K562 (cell line): ENCODE results near the gene LRMDA. TPM values are rescaled to one million over a fixed set of nuclear protein-coding genes. Genes with fewer than 3 reads are reported as not detected.

Experiments used
- ATAC-seq: fragments of 200-7000 bp; cut with Tn5 transposase; 3 replicates; pipeline ENCODE4 v1.9.1; 2020; ENCODE audit warnings: moderate library complexity
- BruUV-seq: library from RNA; stranded (reverse); fragments of 400-500 nt; replicated peaks from 2 replicates; lab custom pipeline; 2021; lab: Mats Ljungman, UMichigan
- CTCF ChIA-PET: fragments of 300-600 bp; formaldehyde crosslinking; extraction: SDS; loops from one replicate; lab custom pipeline; 2021; ENCODE audit warnings: low intra/inter-chr PET ratio; lab: Yijun Ruan, JAX
- POLR2A ChIA-PET: fragments of 300-600, 350-650 bp; sonication (Branson Sonifier 250); formaldehyde crosslinking; extraction: SDS; loops from one replicate; lab custom pipeline; 2021; ENCODE audit warnings: antibody characterized with exemption, inconsistent platforms; lab: Yijun Ruan, JAX
- DNase-seq, 4 experiments: peaks; one replicate each; pipeline versions ENCODE4 v3.0.0 to v3.0.0-alpha.2; 2011 to 2018; ENCODE audit warnings: low spot score in 3 of 4, mixed read lengths in 3 of 4; ENCODE audit errors: extremely low read depth in 1 of 4
- FAIRE-seq: peaks from 2 replicates; lab custom pipeline; 2011; peaks lifted over from hg19 to GRCh38; lab: Jason Lieb, UNC
- H2AFZ ChIP-seq: 2 replicates; pipeline ENCODE4 v1.6.0; 2011; ENCODE audit warnings: low read depth, low read length, control low read depth, inconsistent platforms
- H3K27ac ChIP-seq: fragments of 200-600 bp; 3 replicates; pipeline ENCODE4 v1.8.0; 2011; ENCODE audit warnings: low read depth, mild to moderate bottlenecking, control low read depth, inconsistent platforms, low read length, moderate library complexity, mixed read lengths; ENCODE audit errors: extremely low read depth
- H3K27me3 ChIP-seq, 2 experiments: fragments of 300-600 bp in 1 of 2; 2 replicates in 1 of 2; 3 replicates in 1 of 2; pipeline versions ENCODE4 v1.6.0 to v1.8.0; 2011; ENCODE audit warnings: inconsistent platforms in 2 of 2, low read length in 2 of 2, mild to moderate bottlenecking in 1 of 2, mixed read lengths in 1 of 2, moderate library complexity in 1 of 2; ENCODE audit not compliant: control insufficient read depth in 2 of 2, insufficient read depth in 2 of 2
- H3K36me3 ChIP-seq: fragments of 300-600 bp; 3 replicates; pipeline ENCODE4 v1.8.0; 2011; ENCODE audit warnings: mild to moderate bottlenecking, low read length, inconsistent platforms; ENCODE audit not compliant: control insufficient read depth, insufficient read depth
- H3K4me1 ChIP-seq, 2 experiments: fragments of 200-600 bp in 1 of 2; replicated peaks in 1 of 2; 2 replicates in 1 of 2; 3 replicates in 1 of 2; pipeline versions ENCODE4 v1.5.1 to v1.8.0; 2011; ENCODE audit warnings: inconsistent platforms in 2 of 2, low read length in 2 of 2, mild to moderate bottlenecking in 1 of 2, mixed read lengths in 1 of 2, moderate library complexity in 1 of 2; ENCODE audit not compliant: control insufficient read depth in 2 of 2, insufficient read depth in 2 of 2
- H3K4me2 ChIP-seq: 2 replicates; pipeline ENCODE4 v1.6.1; 2011; ENCODE audit warnings: low read length, control low read depth, inconsistent platforms, mixed read lengths; ENCODE audit not compliant: insufficient read depth
- H3K4me3 ChIP-seq: fragments of 200-600 bp; sonication (generic), shearing (Covaris generic); 2 replicates; pipeline ENCODE4 v1.5.1; 2016; ENCODE audit warnings: control low read depth, inconsistent platforms
- H3K79me2 ChIP-seq: fragments of 200-600 bp; 3 replicates; pipeline ENCODE4 v1.8.0; 2011; ENCODE audit warnings: low read length, inconsistent platforms; ENCODE audit not compliant: control insufficient read depth, insufficient read depth
- H3K9ac ChIP-seq, 2 experiments: 2 replicates each; pipeline versions ENCODE4 v1.6.0 to v1.6.1; 2011; ENCODE audit warnings: low read depth in 2 of 2, low read length in 2 of 2, control low read depth in 1 of 2, inconsistent platforms in 1 of 2, mild to moderate bottlenecking in 1 of 2, mixed read lengths in 1 of 2; ENCODE audit not compliant: insufficient read depth in 1 of 2
- H3K9me1 ChIP-seq: one replicate; pipeline ENCODE4 v1.6.0; 2011; ENCODE audit warnings: inconsistent platforms, mild to moderate bottlenecking, low read length, moderate library complexity; ENCODE audit not compliant: control insufficient read depth, insufficient read depth
- H3K9me3 ChIP-seq: replicated peaks from 2 replicates; pipeline ENCODE4 v1.5.1; 2011; ENCODE audit warnings: low read depth, low read length, inconsistent platforms; ENCODE audit not compliant: control insufficient read depth, insufficient read depth
- H4K20me1 ChIP-seq: replicated peaks from 2 replicates; pipeline ENCODE4 v1.6.1; 2011; ENCODE audit warnings: low read length, inconsistent platforms, mixed read lengths; ENCODE audit not compliant: control insufficient read depth, insufficient read depth
- BDP1 ChIP-seq: IDR thresholded peaks from 3 replicates; pipeline ENCODE4 v1.6.1; 2011; ENCODE audit not compliant: insufficient read length, insufficient read depth
- FOXK2 ChIP-seq, 2 experiments: fragments of 450-650 bp; IDR thresholded peaks in 1 of 2; conservative IDR thresholded peaks in 1 of 2; 2 replicates each; pipeline ENCODE4 v1.6.1; 2016; ENCODE audit warnings: low read depth in 2 of 2, mild to moderate bottlenecking in 1 of 2
- HNRNPLL ChIP-seq: fragments of 200-400 bp; formaldehyde crosslinking; IDR thresholded peaks from 2 replicates; pipeline ENCODE4 v1.6.1; 2017; ENCODE audit warnings: low read length, low read depth, mild to moderate bottlenecking; ENCODE audit not compliant: poor library complexity, severe bottlenecking
- WGBS: fragments of 100-300 bp; shearing (Covaris generic); methylation state at CpG from one replicate; pipeline ENCODE4 v1.1.6; 2016; ENCODE audit warnings: low coverage, mixed read lengths; ENCODE audit not compliant: insufficient coverage; ENCODE audit errors: missing lambda C conversion rate; 5-methylcytosine and 5-hydroxymethylcytosine counted together
- in situ Hi-C: fragments of 300-500 bp; cut with MboI; formaldehyde crosslinking; loops from 4 replicates; pipeline ENCODE4 v1.15.0; 2018; ENCODE audit warnings: inconsistent platforms, mixed read lengths
- intact Hi-C: fragments of 100-400 bp; cut with micrococcal nuclease; formaldehyde crosslinking; loops from 2 replicates; pipeline ENCODE4 v1.14.2; 2022
- polyA plus RNA-seq, 8 experiments: library from polyadenylated mRNA; depleted of rRNA in 4 of 8; stranded (reverse) in 5 of 8; unstranded in 3 of 8; fragments of >200 nt; fragmentation: Nextera tagmentation in 2 of 8; fragmentation: Illumina TruSeq in 1 of 8; extraction: Ambion mirVana in 2 of 8; extraction: Trizol in 1 of 8; gene quantifications; 2 replicates each; pipeline versions ENCODE4 v1.2.1 to v1.2.3, GENCODE V29; 2011 to 2014; ENCODE audit warnings: inconsistent platforms in 1 of 8, missing spikeins in 1 of 8
- total RNA-seq, 7 experiments: library from RNA; depleted of rRNA in 6 of 7; stranded (reverse); fragments of >200 nt in 6 of 7; fragmentation: Illumina TruSeq in 2 of 7; extraction: Trizol in 2 of 7; gene quantifications; 2 replicates each; pipeline versions ENCODE4 v1.2.1 to v1.2.3, GENCODE V29; 2011 to 2021; ENCODE audit warnings: low replicate concordance in 1 of 7
- TF ChIP-seq, protein P1 (sequence below): sonication (generic); formaldehyde crosslinking; IDR thresholded peaks from 2 replicates; pipeline ENCODE4 v1.8.0; 2022; ENCODE audit warnings: missing genetic modification reagents, mild to moderate bottlenecking, moderate library complexity, borderline replicate concordance
- TF ChIP-seq, protein P2 (sequence below), 2 experiments: fragments of 450-650 bp; IDR thresholded peaks; 2 replicates each; pipeline ENCODE4 v1.6.1; 2016; ENCODE audit warnings: mild to moderate bottlenecking in 2 of 2, borderline replicate concordance in 1 of 2, low read depth in 1 of 2, moderate library complexity in 1 of 2
- TF ChIP-seq, protein P3 (sequence below): sonication (generic); formaldehyde crosslinking; IDR thresholded peaks from 2 replicates; pipeline ENCODE4 v1.8.0; 2022; ENCODE audit warnings: mild to moderate bottlenecking, missing genetic modification reagents

LRMDA gene
- total and polyA plus RNA-seq, 9 of the 15 experiments (the other 6 are each of a cell fraction or from before 2014, with no cell fraction given), result 0.25 TPM; not detected in 8

DNA sequence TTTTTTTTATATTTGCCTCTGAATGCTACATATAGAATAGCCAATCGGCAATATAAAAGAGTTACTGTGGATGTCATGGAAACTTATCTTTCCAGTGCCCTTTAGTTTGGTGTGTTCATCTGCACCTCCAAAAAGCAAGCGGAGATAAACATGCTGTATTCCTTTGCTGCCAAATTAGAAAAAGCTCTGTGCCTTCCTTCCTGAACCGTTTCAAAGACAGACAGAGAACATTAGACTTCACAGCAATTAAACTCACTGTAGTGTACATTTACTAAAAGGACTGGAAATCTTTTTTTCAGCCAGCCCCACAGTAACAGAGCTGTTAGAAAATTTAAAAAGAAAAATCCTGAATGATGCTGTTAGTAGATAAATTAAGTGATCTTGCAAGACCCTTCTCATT lies 707.5 kb downstream of the LRMDA start:
- H3K9me3 ChIP-seq, result no peaks in the 10 kb centered on the region
- no peaks in the 10 kb centered on the region for H3K36me3 ChIP-seq
- WGBS, result 0% methylated on average over 3 of the region's 3 CpGs
- no peaks in the 10 kb centered on the region for H3K79me2 ChIP-seq
- intact Hi-C loops (no loop called here), in situ Hi-C loops (no loop called here)
- H3K4me1 ChIP-seq, result no peaks in the 10 kb centered on the region
- H4K20me1 ChIP-seq, result no peaks in the 10 kb centered on the region
- H2AFZ ChIP-seq, result no peak overlapping the region
- H3K4me3 ChIP-seq, result no peak overlapping the region
- H3K27ac ChIP-seq, result no peak overlapping the region
- BruUV-seq, result no TSS peak
- no peak for FAIRE-seq
- no peaks in the 10 kb centered on the region for H3K27me3 ChIP-seq
- no peak for ATAC-seq
- no peak overlapping the region for H3K4me2 ChIP-seq
- ChIA-PET POLR2A (no interaction called here), CTCF (no interaction called here)
- no peak for TF ChIP-seq HNRNPLL
- TF ChIP-seq, protein P1, sequence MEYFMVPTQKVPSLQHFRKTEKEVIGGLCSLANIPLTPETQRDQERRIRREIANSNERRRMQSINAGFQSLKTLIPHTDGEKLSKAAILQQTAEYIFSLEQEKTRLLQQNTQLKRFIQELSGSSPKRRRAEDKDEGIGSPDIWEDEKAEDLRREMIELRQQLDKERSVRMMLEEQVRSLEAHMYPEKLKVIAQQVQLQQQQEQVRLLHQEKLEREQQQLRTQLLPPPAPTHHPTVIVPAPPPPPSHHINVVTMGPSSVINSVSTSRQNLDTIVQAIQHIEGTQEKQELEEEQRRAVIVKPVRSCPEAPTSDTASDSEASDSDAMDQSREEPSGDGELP (CRISPR knock-in tag), result no peak
- TF ChIP-seq BDP1, result no peak
- no peak for TF ChIP-seq FOXK2 (conservative IDR thresholded peaks at IDR 0.05 in 1 of 2, IDR thresholded peaks at IDR 0.05 in 1 of 2; ENCODE audit: low read depth in 2 of 2)
- TF ChIP-seq, protein P2, sequence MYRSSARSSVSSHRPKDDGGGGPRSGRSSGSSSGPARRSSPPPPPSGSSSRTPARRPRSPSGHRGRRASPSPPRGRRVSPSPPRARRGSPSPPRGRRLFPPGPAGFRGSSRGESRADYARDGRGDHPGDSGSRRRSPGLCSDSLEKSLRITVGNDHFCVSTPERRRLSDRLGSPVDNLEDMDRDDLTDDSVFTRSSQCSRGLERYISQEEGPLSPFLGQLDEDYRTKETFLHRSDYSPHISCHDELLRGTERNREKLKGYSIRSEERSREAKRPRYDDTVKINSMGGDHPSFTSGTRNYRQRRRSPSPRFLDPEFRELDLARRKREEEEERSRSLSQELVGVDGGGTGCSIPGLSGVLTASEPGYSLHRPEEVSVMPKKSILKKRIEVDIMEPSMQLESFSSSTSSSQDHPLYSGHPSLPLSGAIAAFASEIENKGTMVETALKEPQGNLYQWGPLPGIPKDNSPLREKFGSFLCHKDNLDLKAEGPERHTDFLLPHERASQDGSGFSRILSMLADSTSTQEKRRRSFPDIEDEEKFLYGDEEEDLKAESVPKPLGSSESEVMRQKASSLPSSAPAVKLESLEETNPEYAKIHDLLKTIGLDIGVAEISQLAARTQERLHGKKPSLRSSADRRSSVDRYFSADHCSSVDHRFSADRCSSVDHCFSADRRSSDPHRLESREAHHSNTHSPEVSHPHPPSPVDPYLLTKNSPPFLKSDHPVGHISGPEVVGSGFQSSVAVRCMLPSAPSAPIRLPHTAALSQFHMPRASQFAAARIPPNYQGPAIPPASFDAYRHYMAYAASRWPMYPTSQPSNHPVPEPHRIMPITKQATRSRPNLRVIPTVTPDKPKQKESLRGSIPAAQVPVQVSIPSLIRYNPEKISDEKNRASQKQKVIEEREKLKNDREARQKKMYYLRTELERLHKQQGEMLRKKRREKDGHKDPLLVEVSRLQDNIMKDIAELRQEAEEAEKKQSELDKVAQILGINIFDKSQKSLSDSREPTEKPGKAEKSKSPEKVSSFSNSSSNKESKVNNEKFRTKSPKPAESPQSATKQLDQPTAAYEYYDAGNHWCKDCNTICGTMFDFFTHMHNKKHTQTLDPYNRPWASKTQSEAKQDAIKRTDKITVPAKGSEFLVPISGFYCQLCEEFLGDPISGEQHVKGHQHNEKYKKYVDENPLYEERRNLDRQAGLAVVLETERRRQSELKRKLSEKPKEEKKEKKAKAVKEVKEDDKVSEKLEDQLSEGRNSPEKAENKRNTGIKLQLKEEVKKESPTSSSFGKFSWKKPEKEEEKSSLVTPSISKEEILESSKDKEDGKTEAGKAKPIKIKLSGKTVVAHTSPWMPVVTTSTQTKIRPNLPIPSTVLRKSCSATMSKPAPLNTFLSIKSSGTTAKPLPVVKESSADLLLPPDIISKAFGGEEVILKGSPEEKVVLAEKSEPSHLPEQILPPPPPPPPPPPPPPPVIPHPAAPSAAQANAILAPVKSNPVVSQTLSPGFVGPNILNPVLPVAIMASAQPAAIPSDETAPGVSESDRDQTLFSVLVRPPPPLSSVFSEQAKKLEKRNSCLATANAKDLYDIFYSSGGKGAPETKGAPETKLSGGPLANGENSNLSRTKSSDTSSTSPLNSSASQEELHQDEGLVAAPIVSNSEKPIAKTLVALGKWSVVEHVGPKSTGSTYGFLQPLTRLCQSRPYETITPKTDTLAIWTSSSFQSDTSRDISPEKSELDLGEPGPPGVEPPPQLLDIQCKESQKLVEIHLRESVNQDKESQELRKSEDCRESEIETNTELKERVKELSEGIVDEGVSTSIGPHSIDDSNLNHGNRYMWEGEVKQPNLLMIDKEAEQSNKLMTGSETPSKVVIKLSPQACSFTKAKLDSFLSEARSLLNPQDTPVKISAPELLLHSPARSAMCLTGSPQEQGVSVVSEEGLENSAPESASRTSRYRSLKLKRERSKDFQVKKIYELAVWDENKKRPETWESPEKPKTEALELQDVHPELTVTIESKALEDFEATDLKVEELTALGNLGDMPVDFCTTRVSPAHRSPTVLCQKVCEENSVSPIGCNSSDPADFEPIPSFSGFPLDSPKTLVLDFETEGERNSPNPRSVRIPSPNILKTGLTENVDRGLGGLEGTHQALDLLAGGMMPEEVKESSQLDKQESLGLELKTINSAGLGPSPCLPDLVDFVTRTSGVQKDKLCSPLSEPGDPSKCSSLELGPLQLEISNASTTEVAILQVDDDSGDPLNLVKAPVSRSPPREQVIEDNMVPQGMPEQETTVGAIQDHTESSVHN (IDR thresholded peaks at IDR 0.05; ENCODE audit: borderline replicate concordance in 1 of 2, low read depth in 1 of 2), result no peak
- TF ChIP-seq, protein P3, sequence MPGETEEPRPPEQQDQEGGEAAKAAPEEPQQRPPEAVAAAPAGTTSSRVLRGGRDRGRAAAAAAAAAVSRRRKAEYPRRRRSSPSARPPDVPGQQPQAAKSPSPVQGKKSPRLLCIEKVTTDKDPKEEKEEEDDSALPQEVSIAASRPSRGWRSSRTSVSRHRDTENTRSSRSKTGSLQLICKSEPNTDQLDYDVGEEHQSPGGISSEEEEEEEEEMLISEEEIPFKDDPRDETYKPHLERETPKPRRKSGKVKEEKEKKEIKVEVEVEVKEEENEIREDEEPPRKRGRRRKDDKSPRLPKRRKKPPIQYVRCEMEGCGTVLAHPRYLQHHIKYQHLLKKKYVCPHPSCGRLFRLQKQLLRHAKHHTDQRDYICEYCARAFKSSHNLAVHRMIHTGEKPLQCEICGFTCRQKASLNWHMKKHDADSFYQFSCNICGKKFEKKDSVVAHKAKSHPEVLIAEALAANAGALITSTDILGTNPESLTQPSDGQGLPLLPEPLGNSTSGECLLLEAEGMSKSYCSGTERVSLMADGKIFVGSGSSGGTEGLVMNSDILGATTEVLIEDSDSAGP (CRISPR knock-in tag), result no peak
- no peaks in the 10 kb centered on the region for H3K9me1 ChIP-seq
- H3K9ac ChIP-seq, result no peak overlapping the region
- DNase-seq, result no peak
